Measurements from ENCODE around the gene FYCO1.
A peak's percentile ranks its signal among the peaks of the same experiment; 100 is the strongest.
"Not testable (repeated sequence)": the region's sequence is repeated elsewhere in the genome, so short reads cannot be mapped to it uniquely, and the experiment has no call there.

FYCO1 gene

DNA sequence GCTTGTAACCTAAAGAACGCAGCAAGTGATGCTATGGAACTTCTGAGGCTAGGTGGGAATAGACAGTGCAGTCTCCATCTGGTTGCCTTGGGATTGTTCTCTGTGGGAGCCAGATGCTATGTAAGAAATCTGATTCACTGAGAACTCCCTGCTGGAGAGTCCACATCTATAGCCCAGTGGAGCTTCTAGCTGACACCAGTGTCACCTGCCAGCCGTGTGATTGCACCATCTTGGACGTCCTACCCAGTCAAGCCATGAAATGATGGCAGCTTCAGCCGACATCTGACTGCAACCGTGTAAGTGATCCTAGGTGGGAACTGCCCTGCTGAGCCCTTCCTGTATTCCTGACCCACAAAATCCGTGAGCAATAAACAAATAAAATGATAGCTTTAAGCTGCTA lies 12.4 kb upstream of the FYCO1 start:
- DNase-seq: no peak

DNA sequence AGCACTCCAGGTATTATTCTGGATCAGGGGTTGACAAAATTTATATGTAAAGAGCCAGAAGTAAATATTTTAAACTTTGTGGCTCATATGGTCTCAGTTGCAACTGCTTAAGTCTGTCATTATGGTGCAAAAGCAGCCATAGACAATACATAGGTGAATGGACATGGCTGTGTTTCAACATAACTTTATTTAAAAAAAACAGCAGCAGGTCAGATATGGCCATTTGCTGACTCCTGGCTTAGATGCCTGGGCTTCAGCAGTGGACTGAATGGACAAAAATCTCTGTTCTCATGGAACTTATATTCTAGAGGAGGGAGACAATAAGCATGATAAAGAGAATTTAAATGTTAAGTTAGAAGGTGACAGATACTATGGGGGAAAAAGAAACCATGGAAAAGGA lies 11.7 kb upstream of the FYCO1 start:
- DNase-seq: no peak

- no peak for DNase-seq
These were observed 10.8 kb upstream of the FYCO1 start for GRCh38 chr3:46006238-46007032.

GRCh38 chr3:46003706-46004105 lies 8.1 kb upstream of the FYCO1 start:
- not testable (repeated sequence) for DNase-seq

GRCh38 chr3:46001178-46001577 lies 5.6 kb upstream of the FYCO1 start:
- no peak for DNase-seq

GRCh38 chr3:45997942-45998341 lies 2.3 kb upstream of the FYCO1 start:
- DNase-seq: no peak

DNA sequence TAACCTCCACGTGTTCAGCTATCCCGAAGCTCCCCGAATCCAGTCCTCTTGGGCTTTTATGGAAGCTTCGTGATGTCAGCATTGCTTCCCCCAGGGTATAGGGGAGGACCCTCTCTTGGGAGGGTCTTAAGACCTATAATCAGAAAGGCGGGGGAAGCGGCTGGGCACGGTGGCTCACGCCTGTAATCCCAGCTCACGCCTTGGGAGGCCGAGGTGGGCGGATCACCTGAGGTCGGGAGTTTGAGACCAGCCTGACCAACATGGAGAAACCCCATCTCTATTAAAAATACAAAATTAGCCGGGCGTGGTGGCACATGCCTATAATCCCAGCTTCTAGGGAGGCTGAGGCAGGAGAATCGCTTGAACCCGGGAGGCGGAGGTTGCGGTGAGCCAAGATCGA lies 1.9 kb upstream of the FYCO1 start:
- not testable (repeated sequence) for DNase-seq

GRCh38 chr3:45994419-45995235 lies 997 bp downstream of the FYCO1 start:
- peak; percentile 15 for DNase-seq

DNA sequence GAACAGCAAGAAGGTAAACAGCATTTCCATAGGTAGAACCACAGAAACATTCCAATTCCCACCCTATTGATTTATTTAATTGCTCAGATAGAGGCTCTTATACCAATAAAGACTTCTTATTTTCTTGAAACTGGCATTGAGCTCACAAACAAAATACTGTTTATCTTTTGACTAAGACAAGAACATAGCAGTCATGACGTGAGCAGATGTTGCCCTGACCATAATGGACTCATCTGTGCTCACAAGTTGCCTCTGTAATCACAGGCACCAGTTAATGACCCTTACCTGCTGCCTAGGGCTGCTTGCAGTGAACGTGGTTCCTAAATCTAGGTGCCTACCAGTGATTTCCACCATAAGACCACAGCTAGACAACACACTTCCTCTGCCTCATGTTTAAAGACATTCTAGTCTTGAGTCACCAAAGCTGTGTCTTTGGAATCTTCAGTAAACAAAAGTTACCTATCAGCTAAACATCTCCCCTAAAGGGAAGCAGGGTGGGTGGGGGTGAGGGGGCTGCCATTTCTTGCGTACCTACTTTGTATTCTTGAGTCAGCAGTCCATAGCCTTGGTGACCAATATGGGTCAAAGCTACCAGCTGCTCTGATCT lies 2.1 kb downstream of the FYCO1 start:
- no peak for DNase-seq

- no peak for DNase-seq
These were observed 2.8 kb downstream of the FYCO1 start for GRCh38 chr3:45992821-45993221.

GRCh38 chr3:45992133-45992729 lies 3.4 kb downstream of the FYCO1 start:
- no peak for DNase-seq

- no peak for DNase-seq
These were observed 4.3 kb downstream of the FYCO1 start for GRCh38 chr3:45991341-45991740.

GRCh38 chr3:45990181-45990580 lies 5.4 kb downstream of the FYCO1 start:
- no peak for DNase-seq

DNA sequence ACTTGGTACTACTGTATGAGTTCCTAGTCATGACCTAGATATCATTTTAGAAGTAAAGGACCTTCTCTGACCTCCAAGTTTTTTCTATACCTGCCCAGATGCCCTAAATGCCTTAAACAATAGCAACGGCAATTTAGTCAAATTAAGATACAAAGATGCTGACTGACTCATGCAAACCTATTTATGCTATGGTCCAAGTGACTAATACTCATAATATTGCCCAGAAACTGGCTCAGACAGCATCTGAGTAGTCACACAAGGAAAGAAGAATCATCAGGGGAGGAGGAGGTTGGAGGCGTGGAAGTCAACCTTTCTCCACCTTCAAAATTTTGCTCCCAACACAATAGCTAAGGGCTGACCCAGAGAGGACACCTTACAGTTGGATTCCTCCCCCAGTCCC lies 6.8 kb downstream of the FYCO1 start:
- DNase-seq: no peak

DNA sequence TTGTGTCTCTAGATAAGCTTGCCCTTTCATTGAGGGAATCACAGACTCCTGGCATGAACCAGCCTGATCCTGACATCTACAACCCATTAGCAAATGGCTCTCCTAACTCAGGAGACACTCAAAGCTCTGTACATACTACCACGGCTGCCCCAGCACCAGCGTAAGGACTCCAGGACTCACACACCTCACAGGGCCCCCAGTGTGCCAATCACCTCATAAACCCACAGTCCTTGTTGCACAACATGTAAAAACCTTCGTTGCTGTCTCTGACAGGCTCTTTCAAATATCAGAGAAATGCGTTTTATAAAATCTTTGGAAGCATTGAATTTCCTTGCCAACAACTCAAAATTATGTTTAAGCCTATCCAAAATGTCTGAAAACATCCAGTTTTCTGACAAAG lies 7.3 kb downstream of the FYCO1 start:
- no peak for DNase-seq

- DNase-seq: no peak
These were observed 8.0 kb downstream of the FYCO1 start for GRCh38 chr3:45987368-45988291.

DNA sequence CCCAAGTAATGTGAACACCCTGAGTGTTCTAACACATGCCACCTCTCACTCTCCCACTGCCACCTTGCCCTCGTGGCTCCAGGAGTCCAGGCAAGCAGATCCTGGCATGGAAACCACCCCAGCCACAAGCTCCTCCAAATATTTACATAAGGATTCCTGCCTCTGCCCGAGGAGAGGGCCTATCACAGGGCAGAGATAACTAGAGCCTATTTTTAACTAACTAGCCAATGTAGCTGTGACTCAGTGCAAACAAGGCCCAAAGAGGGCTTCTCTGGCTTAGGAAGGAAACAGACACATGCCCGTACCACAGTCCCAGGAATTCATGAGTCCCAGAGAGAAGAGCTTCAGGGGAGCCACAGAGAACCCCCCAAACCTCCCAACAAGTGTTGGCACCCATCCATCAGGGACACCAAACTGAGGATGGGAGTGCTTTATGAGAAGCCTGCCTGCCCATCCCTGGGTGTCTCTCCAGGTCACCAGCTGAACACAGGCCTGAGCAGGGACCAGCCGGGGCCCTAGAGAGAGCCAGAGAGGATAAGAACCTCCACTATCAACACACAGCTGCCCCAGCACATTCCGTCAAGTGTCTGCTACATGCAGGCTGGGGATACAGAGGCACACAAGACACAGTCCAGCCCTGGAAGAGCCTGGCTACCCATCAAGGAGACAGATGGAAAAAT lies 9.2 kb downstream of the FYCO1 start:
- DNase-seq: no peak

- DNase-seq: no peak
These were observed 9.9 kb downstream of the FYCO1 start for GRCh38 chr3:45985532-45986302.

DNA sequence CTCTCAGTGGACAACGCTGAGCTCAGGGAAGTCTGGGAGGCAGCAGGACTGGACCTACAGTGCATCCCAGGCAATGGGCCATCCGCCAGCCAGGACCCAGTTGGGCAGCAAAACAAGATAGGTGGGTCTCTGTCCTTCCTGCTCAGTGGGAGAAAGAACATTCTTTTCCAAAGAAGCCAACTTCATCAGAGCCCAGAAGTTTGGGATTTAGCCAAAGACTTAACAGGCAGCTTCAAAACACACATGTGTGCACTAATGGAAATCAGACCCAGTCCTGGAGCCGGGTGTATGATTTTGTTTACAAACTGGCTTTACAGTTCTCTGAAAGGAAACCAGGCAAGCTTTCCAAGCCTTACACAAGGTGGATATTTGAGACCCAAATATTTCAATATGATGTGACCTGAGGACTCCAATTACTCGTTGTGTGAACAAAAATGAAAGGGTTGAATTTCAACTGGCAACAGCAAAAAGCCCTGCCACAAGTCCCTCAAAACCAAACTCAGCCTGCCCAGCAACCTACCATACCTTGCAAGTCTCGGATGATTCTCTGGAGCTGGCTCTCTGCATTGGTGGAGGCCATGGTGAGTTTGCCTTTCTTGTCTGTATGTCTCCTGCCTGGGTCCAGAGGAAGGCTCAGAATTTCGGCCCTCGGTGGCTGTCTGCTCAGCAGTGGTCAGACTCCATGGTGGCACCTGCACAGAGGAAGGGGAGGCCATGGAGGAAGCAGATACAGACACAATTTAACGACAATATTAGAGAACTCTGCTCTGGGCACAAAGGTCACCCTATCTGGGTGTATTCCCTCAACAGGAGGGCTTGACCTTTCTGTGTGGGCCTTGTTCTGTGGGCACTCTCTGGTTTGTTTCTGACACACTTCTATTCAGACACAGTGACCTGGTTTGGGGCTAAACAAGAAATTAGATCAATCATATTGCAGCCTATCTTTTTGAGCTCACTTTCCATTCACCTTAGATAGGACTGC lies 11.0 kb downstream of the FYCO1 start:
- DNase-seq: no peak

DNA sequence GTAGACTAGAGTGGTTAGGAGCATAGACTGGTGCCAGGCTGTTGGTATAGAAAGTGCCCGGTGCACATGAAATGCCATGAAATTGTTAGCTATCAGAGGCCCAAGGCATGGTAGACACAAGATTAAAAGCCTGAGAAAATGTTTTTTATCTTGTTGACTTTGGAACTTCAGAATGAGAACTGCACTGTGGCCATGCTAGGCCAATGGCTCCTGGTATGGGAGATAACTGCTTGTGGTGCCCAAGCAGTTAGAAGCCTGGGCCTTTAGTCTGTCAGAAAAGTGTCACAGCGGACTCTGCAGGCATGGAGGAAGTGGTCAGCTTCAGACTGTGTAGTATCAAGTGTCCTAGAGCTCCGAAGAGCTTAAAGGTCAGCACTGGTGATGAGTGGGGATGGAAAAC lies 11.9 kb downstream of the FYCO1 start:
- no peak for DNase-seq

Data from stimulated activated CD4-positive, alpha-beta T cell treated with anti-CD3 and anti-CD28 coated beads, Interleukin-12 subunit alpha, Interleukin-12 subunit beta, amount 100 ng/mL, for 4 hours (primary cell).